SK-N-MC (cell line): ENCODE results near the gene PLAC9.

Source experiments
- DNase-seq: peaks from one replicate; pipeline ENCODE4 v3.0.0-alpha.2; 2011; ENCODE audit warnings: low read depth, low spot score
- H3K27ac ChIP-seq: fragments of 200-600 bp; sonication (generic); 2 replicates; pipeline ENCODE4 v1.5.1; 2016; ENCODE audit warnings: mixed run types
- H3K36me3 ChIP-seq: fragments of 200-600 bp; sonication (generic); 2 replicates; pipeline ENCODE4 v1.6.1; 2017; ENCODE audit warnings: antibody characterized with exemption, low read length, mixed read lengths; ENCODE audit not compliant: insufficient read depth
- H3K4me3 ChIP-seq: fragments of 200-600 bp; sonication (generic); 2 replicates; pipeline ENCODE4 v1.5.1; 2016
- H3K9ac ChIP-seq: fragments of 200-600 bp; sonication (generic); 2 replicates; pipeline ENCODE4 v1.8.0; 2017; ENCODE audit warnings: mixed run types, mixed read lengths; ENCODE audit not compliant: insufficient read length
- H3K9me3 ChIP-seq: fragments of 200-600 bp; sonication (generic); 2 replicates; pipeline ENCODE4 v1.6.1; 2017; ENCODE audit warnings: low read depth, mild to moderate bottlenecking, antibody characterized with exemption, low read length, moderate library complexity, mixed read lengths
- EZH2 ChIP-seq: fragments of 200-600 bp; sonication (generic); IDR thresholded peaks from one replicate; pipeline ENCODE4 v1.6.1; 2017; ENCODE audit warnings: antibody characterized with exemption
- FOXP2 ChIP-seq: optimal IDR thresholded peaks from 2 replicates; pipeline ENCODE3; 2011; ENCODE audit warnings: mild to moderate bottlenecking, moderate library complexity; ENCODE audit not compliant: insufficient read depth; ENCODE audit errors: extremely low read length, control extremely low read depth
- POLR2AphosphoS5 ChIP-seq: IDR thresholded peaks from 2 replicates; pipeline ENCODE4 v1.6.1; 2012; ENCODE audit warnings: mild to moderate bottlenecking, low read depth, low read length, borderline replicate concordance

Gene PLAC9

DNA sequence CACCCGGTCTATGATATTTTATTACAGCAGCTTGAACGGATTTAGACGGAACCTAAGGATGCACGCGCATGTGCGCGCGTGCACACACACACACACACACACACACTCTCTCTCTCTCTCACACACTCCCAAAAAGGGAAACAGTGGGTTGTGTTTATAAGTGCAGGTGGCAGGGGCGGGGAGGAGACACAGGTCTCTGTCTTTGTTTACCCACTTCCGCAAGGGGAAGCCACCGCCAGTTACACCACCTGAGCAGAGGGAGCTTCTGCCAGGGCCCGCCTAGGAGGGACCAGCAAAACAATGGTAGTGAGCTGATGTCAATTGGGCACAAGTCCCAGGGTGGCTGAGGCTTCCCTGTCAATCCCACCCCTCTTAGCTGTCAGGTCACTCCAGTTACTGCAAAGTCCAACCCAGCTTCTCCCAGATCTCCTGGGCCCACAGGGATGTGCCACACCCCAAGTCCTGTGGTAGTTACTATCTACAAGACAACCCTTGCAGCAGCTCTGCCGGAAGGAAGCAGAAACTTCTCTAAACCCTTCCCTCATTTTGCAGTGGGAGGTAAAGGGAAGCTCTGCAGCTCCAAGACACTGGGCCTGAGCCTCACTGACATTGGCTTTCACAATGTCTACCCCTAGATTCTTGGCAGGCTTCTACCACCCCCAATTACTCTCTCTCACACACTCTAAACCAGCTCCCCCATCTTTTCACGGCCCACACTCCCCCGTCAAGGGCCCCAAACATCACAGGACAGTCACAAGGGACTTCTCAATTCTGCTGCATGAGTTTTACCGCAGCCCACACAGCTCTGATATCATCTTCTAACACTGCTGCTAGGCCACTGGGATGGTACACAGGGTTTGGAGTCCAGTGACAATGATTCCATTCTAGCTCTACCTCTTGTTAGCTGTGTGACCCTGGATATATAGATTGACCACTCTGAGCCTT lies 55.2 kb downstream of the PLAC9 start:
- Histone ChIP-seq H3K9me3 (no peaks in the 10 kb centered on the region), H3K36me3 (no peaks in the 10 kb centered on the region), H3K4me3 (no peak overlapping the region), H3K27ac (no peak overlapping the region), H3K9ac (no peak overlapping the region)
- TF ChIP-seq FOXP2 (no peak), POLR2AphosphoS5 (no peak), EZH2 (no peak)
- DNase-seq = no peak

DNA sequence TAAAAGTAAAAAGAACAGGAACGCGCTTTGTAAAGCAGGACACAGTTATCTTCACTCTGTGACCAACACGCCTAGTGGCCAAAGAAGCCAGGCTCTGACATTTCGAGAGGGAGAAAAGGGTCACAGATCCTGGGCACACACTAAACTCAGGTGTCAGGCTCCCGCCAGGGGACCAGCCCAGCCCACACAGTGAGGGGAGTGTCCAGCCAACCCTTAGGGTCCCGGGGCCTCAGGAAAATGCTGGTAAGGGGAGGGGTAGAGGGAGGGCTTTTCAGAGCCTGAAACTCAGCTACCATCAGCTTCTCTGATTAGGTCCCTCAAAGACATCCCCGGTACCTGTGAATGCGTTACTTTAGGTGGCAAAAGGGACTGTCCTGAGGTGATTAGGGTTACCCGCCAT lies 56.2 kb downstream of the PLAC9 start:
- DNase-seq = no peak
- H3K9ac ChIP-seq = no peak overlapping the region
- no peak for TF ChIP-seq FOXP2
- no peak for TF ChIP-seq EZH2
- no peak for TF ChIP-seq POLR2AphosphoS5
- H3K4me3 ChIP-seq = no peak overlapping the region
- H3K27ac ChIP-seq = no peak overlapping the region
- no peaks in the 10 kb centered on the region for H3K36me3 ChIP-seq
- H3K9me3 ChIP-seq = no peaks in the 10 kb centered on the region

DNA sequence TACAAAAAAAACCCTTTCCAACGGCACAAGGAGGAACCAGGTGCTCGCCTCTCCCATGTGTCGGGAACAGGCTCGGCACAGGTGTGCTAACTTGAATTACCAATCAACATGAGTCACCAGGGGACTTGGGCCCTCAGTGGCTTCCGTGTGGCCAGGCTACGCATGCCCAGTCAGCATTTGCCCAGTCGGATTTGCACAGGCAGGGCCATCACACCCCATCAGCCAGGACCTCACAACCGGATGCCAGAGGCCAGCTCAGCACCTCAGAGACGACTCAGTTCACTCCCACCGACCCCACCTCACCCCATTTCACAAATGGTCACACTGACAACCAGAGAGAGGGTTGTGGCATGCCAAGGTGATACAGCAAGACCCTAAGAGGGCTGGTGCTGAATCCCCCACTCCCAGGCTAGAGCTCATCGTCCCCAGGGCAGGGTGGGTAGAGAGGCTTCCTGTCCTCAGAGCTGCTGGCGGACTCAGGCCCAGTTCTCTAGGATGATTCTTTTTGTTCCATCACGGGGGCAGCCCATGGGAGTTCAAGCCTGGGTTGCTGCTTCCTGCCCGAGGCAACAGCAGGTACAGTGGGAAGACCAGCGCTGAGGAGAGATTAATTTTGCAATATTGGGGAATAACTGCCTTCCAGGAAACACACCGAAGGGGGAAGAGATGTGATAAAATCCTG lies 59.2 kb downstream of the PLAC9 start:
- H3K9me3 ChIP-seq = no peaks in the 10 kb centered on the region
- TF ChIP-seq POLR2AphosphoS5 (no peak), FOXP2 (no peak), EZH2 (no peak)
- no peak for DNase-seq
- no peaks in the 10 kb centered on the region for H3K36me3 ChIP-seq
- H3K27ac ChIP-seq = no peak overlapping the region
- H3K9ac ChIP-seq = no peak overlapping the region
- H3K4me3 ChIP-seq = no peak overlapping the region

DNA sequence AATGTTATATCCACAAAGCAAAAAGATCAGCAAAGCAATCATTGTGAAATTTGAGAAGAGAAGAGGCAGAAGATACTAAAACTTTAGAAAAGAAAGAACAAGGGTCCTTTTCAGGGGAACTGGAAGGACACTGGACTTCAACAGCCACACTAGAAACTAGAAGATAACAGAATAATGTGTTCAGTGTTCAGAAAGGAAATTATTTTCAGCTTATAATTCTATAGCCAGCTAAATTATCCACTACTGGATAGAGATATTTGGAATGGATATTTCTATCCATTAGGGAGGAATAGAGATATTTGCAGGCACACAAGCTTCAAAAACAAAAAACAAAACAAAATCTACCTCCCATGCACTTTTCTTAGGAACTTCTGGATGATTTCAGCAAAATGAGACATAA lies 60.0 kb downstream of the PLAC9 start:
- Histone ChIP-seq H3K27ac (no peak overlapping the region), H3K4me3 (no peak overlapping the region), H3K36me3 (no peaks in the 10 kb centered on the region), H3K9ac (no peak overlapping the region), H3K9me3 (no peaks in the 10 kb centered on the region)
- no peak for TF ChIP-seq EZH2
- no peak for TF ChIP-seq POLR2AphosphoS5
- no peak for TF ChIP-seq FOXP2
- DNase-seq = no peak

DNA sequence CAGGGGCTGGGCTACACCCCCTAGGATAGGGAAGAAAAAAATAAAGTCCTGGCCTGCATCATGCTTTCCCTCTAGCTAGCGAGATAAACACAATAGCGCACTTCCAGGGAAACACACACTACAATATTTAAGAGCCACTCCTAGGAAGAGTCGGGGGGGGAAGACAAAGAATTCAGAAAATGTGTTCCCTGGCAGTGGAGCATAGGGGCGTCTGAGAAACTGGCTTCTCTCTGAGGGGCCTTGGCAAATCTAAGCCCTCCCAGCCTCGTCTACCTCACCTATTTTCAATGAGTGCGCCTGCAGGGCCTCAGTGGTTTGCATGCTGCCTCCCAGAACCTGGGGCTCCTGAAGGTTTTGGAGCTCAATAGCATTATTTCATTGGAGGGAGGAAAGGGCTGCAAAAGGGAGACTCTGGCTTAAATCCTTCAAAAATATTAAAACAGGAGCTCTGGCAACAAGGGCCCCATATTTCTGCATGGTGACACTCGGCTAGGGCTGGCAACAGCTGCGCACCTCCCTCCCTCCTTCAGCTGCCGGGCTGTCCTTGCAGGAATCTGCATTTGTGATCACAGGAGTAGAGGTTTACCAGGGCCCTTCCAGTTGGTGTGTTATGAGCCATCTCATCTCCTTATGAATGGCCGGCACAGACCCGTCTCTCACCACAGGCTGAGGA lies 62.0 kb downstream of the PLAC9 start:
- Histone ChIP-seq H3K9me3 (no peaks in the 10 kb centered on the region), H3K4me3 (no peak overlapping the region), H3K27ac (no peak overlapping the region), H3K9ac (no peak overlapping the region), H3K36me3 (no peaks in the 10 kb centered on the region)
- TF ChIP-seq EZH2 = no peak
- no peak for TF ChIP-seq FOXP2
- TF ChIP-seq POLR2AphosphoS5 = no peak
- DNase-seq = no peak
